ENCODE measurements around the gene CNN2. TPM values are rescaled to one million over a fixed set of nuclear protein-coding genes. Genes with fewer than 3 reads are reported as not detected.

Gene CNN2
- total RNA-seq, 1 experiment from 2014 or later = 97.9 TPM

DNA sequence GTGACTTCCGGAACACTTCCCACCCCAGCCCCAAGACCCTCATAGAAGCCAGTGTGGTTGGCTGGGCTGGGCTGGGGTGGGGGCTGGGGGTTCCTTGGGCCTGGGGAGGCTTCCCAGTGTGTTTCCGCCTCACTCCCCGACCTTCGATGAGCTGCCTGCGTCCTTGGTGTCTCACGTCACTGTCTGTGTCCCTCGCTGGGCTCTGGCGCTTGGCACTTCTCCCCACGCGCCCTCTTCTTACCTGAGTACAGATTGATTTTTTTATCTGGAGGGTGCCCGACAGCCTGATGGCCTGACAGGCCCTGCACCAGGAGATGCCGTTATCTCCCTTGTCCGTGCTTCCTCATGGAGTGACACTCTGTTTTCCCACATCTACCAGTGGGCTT lies 33.7 kb upstream of the CNN2 start:
- Histone ChIP-seq H3K4me2 (ENCODE audit: low read length) (no peak overlapping the region), H3K9ac (ENCODE audit: low read length) (no peak overlapping the region), H3K4me1 (ENCODE audit: insufficient read depth, low read length) (peaks cover 8% of the 10 kb centered on the region), H3K27me3 (ENCODE audit: low read length) (no peaks in the 10 kb centered on the region; the same call in 1 of the 2 replicates), H3K9me3 (ENCODE audit: low read length) (no peaks in the 10 kb centered on the region), H3K9me2 (replicated peaks; ENCODE audit: low read length) (no peaks in the 10 kb centered on the region), H3K27ac (ENCODE audit: low read length) (no peak overlapping the region), H2AFZ (ENCODE audit: low read length) (no peak overlapping the region), H3F3A (ENCODE audit: low read length, unreplicated experiment) (no peaks in the 10 kb centered on the region), H3K36me3 (ENCODE audit: low read depth, low read length) (no peaks in the 10 kb centered on the region; the same call in 1 of the 2 replicates), H3K79me2 (ENCODE audit: low read length) (no peaks in the 10 kb centered on the region), H3K4me3 (ENCODE audit: low read length) (no peak overlapping the region), H4K20me1 (ENCODE audit: low read length) (no peaks in the 10 kb centered on the region)
- ChIA-PET POLR2A (ENCODE audit: unreplicated experiment) (no interaction called here), CTCF (no interaction called here)
- TF ChIP-seq, protein P1, sequence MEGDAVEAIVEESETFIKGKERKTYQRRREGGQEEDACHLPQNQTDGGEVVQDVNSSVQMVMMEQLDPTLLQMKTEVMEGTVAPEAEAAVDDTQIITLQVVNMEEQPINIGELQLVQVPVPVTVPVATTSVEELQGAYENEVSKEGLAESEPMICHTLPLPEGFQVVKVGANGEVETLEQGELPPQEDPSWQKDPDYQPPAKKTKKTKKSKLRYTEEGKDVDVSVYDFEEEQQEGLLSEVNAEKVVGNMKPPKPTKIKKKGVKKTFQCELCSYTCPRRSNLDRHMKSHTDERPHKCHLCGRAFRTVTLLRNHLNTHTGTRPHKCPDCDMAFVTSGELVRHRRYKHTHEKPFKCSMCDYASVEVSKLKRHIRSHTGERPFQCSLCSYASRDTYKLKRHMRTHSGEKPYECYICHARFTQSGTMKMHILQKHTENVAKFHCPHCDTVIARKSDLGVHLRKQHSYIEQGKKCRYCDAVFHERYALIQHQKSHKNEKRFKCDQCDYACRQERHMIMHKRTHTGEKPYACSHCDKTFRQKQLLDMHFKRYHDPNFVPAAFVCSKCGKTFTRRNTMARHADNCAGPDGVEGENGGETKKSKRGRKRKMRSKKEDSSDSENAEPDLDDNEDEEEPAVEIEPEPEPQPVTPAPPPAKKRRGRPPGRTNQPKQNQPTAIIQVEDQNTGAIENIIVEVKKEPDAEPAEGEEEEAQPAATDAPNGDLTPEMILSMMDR (conservative IDR thresholded peaks at IDR 0.05; ENCODE audit: low read depth, low read length) = no peak
- TF ChIP-seq EZH2 (IDR thresholded peaks at IDR 0.05; ENCODE audit: low read length, unreplicated experiment) (no peak), EZH2phosphoT487 (IDR thresholded peaks at IDR 0.05; ENCODE audit: borderline replicate concordance, low read length) (no peak)
- DNase-seq (no peak), ATAC-seq (no peak)
- intact Hi-C loops (cut with micrococcal nuclease) = no loop called here
- no TSS peak for BruUV-seq (replicated peaks)

DNA sequence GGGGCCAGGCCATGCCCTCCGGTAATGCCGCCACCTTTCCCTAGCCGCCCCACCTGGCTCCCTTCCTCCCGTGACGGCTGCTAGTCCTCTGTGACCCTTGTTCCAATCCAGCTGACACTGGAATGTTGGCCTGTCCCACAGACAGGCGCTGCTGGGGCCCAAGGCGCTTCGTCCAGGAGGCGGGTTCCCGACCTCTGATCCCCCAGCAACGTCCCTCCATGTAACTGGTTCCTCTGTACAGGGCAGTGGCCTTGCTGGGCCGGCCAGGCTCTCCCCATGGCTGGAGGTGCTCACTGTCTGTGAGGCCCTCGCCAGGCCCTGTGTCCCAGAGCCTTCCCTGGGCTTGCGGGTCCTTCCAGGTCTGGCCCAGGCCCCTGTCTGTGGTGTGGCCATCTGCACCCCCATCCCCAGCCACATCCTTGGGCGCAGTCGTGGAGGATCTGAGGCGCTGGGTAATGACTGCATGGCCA lies 33.0 kb upstream of the CNN2 start:
- no peak for ATAC-seq
- POLR2A ChIA-PET (ENCODE audit: unreplicated experiment) = no interaction called here
- CTCF ChIA-PET = no interaction called here

DNA sequence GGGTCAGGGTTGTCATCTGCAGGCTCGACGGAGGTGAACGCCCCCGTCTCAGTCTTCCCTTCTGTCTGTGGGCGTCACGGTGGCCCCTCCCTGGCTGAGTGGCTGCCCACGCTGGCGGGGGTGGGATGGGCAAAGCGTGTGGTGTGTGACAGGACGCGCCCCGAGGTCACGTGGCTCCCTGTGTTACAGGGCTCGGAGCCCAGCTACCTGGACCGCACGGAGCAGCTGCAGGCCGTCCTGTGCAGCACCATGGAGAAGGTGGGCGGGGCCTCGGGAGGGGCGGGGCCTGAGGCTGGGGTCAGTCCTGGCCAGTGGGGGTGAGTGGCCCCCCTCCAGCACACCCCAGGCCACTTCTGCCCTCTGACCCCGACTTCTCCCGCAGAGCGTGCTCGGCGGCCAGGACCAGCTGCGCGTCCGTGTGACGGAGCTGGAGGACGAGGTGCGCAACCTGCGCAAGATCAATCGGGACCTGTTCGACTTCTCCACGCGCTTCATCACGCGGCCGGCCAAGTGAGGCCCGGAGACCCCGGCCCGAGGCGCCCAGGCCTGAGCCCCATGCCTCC lies 32.5 kb upstream of the CNN2 start:
- no peaks in the 10 kb centered on the region for H3K9me2 ChIP-seq (replicated peaks; ENCODE audit: low read length)
- H3K27ac ChIP-seq (ENCODE audit: low read length) = no peak overlapping the region
- H3K9me3 ChIP-seq (ENCODE audit: low read length) = no peaks in the 10 kb centered on the region
- H3K4me3 ChIP-seq (ENCODE audit: low read length) = no peak overlapping the region
- no peaks in the 10 kb centered on the region for H3K79me2 ChIP-seq (ENCODE audit: low read length)
- ChIA-PET POLR2A (ENCODE audit: unreplicated experiment) (no interaction called here), CTCF (no interaction called here)
- no peak overlapping the region for H3K4me2 ChIP-seq (ENCODE audit: low read length)
- DNase-seq = no peak
- H3F3A ChIP-seq (ENCODE audit: low read length, unreplicated experiment) = no peaks in the 10 kb centered on the region
- no peak for TF ChIP-seq EZH2 (IDR thresholded peaks at IDR 0.05; ENCODE audit: low read length, unreplicated experiment)
- TF ChIP-seq, protein P1 (conservative IDR thresholded peaks at IDR 0.05; ENCODE audit: low read depth, low read length) = no peak
- TF ChIP-seq EZH2phosphoT487 (IDR thresholded peaks at IDR 0.05; ENCODE audit: borderline replicate concordance, low read length) = no peak
- BruUV-seq (replicated peaks) = no TSS peak
- no peaks in the 10 kb centered on the region for H4K20me1 ChIP-seq (ENCODE audit: low read length)
- H3K4me1 ChIP-seq (ENCODE audit: insufficient read depth, low read length) = peaks cover 8% of the 10 kb centered on the region
- no peaks in the 10 kb centered on the region; the same call in 1 of the 2 replicates for H3K27me3 ChIP-seq (ENCODE audit: low read length)
- H3K9ac ChIP-seq (ENCODE audit: low read length) = no peak overlapping the region
- no peak overlapping the region for H2AFZ ChIP-seq (ENCODE audit: low read length)
- intact Hi-C loops (cut with micrococcal nuclease) = no loop called here
- no peaks in the 10 kb centered on the region; the same call in 1 of the 2 replicates for H3K36me3 ChIP-seq (ENCODE audit: low read depth, low read length)
- no peak for ATAC-seq

More for the DNA sequence above, 33.0 kb upstream of the CNN2 start:
- DNase-seq = no peak
- no peak overlapping the region for H3K4me2 ChIP-seq (ENCODE audit: low read length)
- TF ChIP-seq EZH2 (IDR thresholded peaks at IDR 0.05; ENCODE audit: low read length, unreplicated experiment) = no peak
- TF ChIP-seq, protein P1 (conservative IDR thresholded peaks at IDR 0.05; ENCODE audit: low read depth, low read length) = no peak
- TF ChIP-seq EZH2phosphoT487 (IDR thresholded peaks at IDR 0.05; ENCODE audit: borderline replicate concordance, low read length) = no peak
- no peak overlapping the region for H3K27ac ChIP-seq (ENCODE audit: low read length)
- no peaks in the 10 kb centered on the region for H3K79me2 ChIP-seq (ENCODE audit: low read length)
- no peak overlapping the region for H2AFZ ChIP-seq (ENCODE audit: low read length)
- H3K4me3 ChIP-seq (ENCODE audit: low read length) = no peak overlapping the region
- H3K9me2 ChIP-seq (replicated peaks; ENCODE audit: low read length) = no peaks in the 10 kb centered on the region
- no TSS peak for BruUV-seq (replicated peaks)
- no peaks in the 10 kb centered on the region for H3K9me3 ChIP-seq (ENCODE audit: low read length)
- H3K4me1 ChIP-seq (ENCODE audit: insufficient read depth, low read length) = peaks cover 8% of the 10 kb centered on the region
- H3K36me3 ChIP-seq (ENCODE audit: low read depth, low read length) = no peaks in the 10 kb centered on the region; the same call in 1 of the 2 replicates
- no peaks in the 10 kb centered on the region for H4K20me1 ChIP-seq (ENCODE audit: low read length)
- H3K27me3 ChIP-seq (ENCODE audit: low read length) = no peaks in the 10 kb centered on the region; the same call in 1 of the 2 replicates
- intact Hi-C loops (cut with micrococcal nuclease) = no loop called here
- no peaks in the 10 kb centered on the region for H3F3A ChIP-seq (ENCODE audit: low read length, unreplicated experiment)
- H3K9ac ChIP-seq (ENCODE audit: low read length) = no peak overlapping the region
